ENCODE results near the gene NACC2. TPM values are rescaled to one million over a fixed set of nuclear protein-coding genes. Genes with fewer than 3 reads are reported as not detected.

NACC2 gene
- total and polyA plus RNA-seq, 2 donors (not counting 1 experiment from before 2014, with no cell fraction given) = 0.34 to 1.9 TPM

GRCh38 chr9:136010615-136011361 lies 84.3 kb downstream of the NACC2 start:
- H2AFZ ChIP-seq (ENCODE audit: insufficient read depth, low read depth, low read length, poor library complexity, severe bottlenecking) = no peak overlapping the region
- no peak for TF ChIP-seq CTCF (IDR thresholded peaks at IDR 0.05)
- no peak for TF ChIP-seq EZH2 (IDR thresholded peaks at IDR 0.05; ENCODE audit: borderline replicate concordance, insufficient read depth, low read depth, low read length, poor library complexity, severe bottlenecking)
- H3K79me2 ChIP-seq (ENCODE audit: control insufficient read depth, insufficient read depth, low read length) = no peaks in the 10 kb centered on the region
- H3K9ac ChIP-seq (ENCODE audit: low read length) = no peak overlapping the region
- intact Hi-C loops (cut with micrococcal nuclease) = no loop called here
- CTCF ChIA-PET = no interaction called here
- no peaks in the 10 kb centered on the region for H3K9me3 ChIP-seq (ENCODE audit: control extremely low read depth in 1 of 3, control insufficient read depth in 2 of 3, insufficient read depth in 1 of 3, low read length in 2 of 3)
- no peak overlapping the region for H3K4me3 Mint-ChIP-seq
- no peak overlapping the region for H3K4me2 ChIP-seq (replicated peaks; ENCODE audit: low read depth, low read length, poor library complexity, severe bottlenecking)
- ATAC-seq (ENCODE audit: low read depth) (no peak), DNase-seq (no peak)
- H3K4me1 ChIP-seq (ENCODE audit: control insufficient read depth in 2 of 2, insufficient read depth in 2 of 2, low read length in 2 of 2) = no peaks in the 10 kb centered on the region
- H3K36me3 ChIP-seq (replicated peaks in 1 of 2; ENCODE audit: control extremely low read depth in 1 of 2, control insufficient read depth in 1 of 2, extremely low read depth in 1 of 2, insufficient read depth in 2 of 2, low read length in 1 of 2) = no peaks in the 10 kb centered on the region
- H3K9me3 Mint-ChIP-seq (ENCODE audit: insufficient read depth) = no peaks in the 10 kb centered on the region
- H4K20me1 ChIP-seq (ENCODE audit: control insufficient read depth, insufficient read depth, low read length, poor library complexity, severe bottlenecking) = no peaks in the 10 kb centered on the region
- H3K27me3 Mint-ChIP-seq = no peaks in the 10 kb centered on the region
- H3K27ac Mint-ChIP-seq = no peak overlapping the region
- WGBS (ENCODE audit: insufficient coverage) = 88% methylated on average over 21 of the region's 28 CpGs
- POLR2A ChIA-PET = no interaction called here
- no peaks in the 10 kb centered on the region for H3K27me3 ChIP-seq (replicated peaks in 1 of 4; ENCODE audit: control extremely low read depth in 1 of 4, control insufficient read depth in 3 of 4, insufficient read depth in 4 of 4, low read length in 3 of 4)
- H3K4me3 ChIP-seq (ENCODE audit: control extremely low read depth in 1 of 5, extremely low read depth in 1 of 5, insufficient read depth in 1 of 5, low read depth in 2 of 5, low read length in 4 of 5) = no peak overlapping the region
- no peaks in the 10 kb centered on the region for H3K4me1 Mint-ChIP-seq
- no peak overlapping the region for H3K27ac ChIP-seq (ENCODE audit: low read length in 2 of 2)

- intact Hi-C loops (cut with micrococcal nuclease) = no loop called here
- Mint-ChIP-seq H3K27ac (no peak overlapping the region), H3K4me3 (no peak overlapping the region), H3K4me1 (no peaks in the 10 kb centered on the region), H3K9me3 (ENCODE audit: insufficient read depth) (no peaks in the 10 kb centered on the region), H3K27me3 (no peaks in the 10 kb centered on the region)
- ChIA-PET CTCF (no interaction called here), POLR2A (no interaction called here)
- DNase-seq (no peak), ATAC-seq (ENCODE audit: low read depth) (no peak)
- Histone ChIP-seq H3K4me3 (ENCODE audit: control extremely low read depth in 1 of 5, extremely low read depth in 1 of 5, insufficient read depth in 1 of 5, low read depth in 2 of 5, low read length in 4 of 5) (no peak overlapping the region), H3K27ac (ENCODE audit: low read length in 2 of 2) (no peak overlapping the region), H3K79me2 (ENCODE audit: control insufficient read depth, insufficient read depth, low read length) (no peaks in the 10 kb centered on the region), H4K20me1 (ENCODE audit: control insufficient read depth, insufficient read depth, low read length, poor library complexity, severe bottlenecking) (no peaks in the 10 kb centered on the region), H3K4me2 (replicated peaks; ENCODE audit: low read depth, low read length, poor library complexity, severe bottlenecking) (no peak overlapping the region), H3K27me3 (replicated peaks in 1 of 4; ENCODE audit: control extremely low read depth in 1 of 4, control insufficient read depth in 3 of 4, insufficient read depth in 4 of 4, low read length in 3 of 4) (no peaks in the 10 kb centered on the region), H3K36me3 (replicated peaks in 1 of 2; ENCODE audit: control extremely low read depth in 1 of 2, control insufficient read depth in 1 of 2, extremely low read depth in 1 of 2, insufficient read depth in 2 of 2, low read length in 1 of 2) (no peaks in the 10 kb centered on the region), H3K4me1 (ENCODE audit: control insufficient read depth in 2 of 2, insufficient read depth in 2 of 2, low read length in 2 of 2) (no peaks in the 10 kb centered on the region), H2AFZ (ENCODE audit: insufficient read depth, low read depth, low read length, poor library complexity, severe bottlenecking) (no peak overlapping the region), H3K9ac (ENCODE audit: low read length) (no peak overlapping the region), H3K9me3 (ENCODE audit: control extremely low read depth in 1 of 3, control insufficient read depth in 2 of 3, insufficient read depth in 1 of 3, low read length in 2 of 3) (no peaks in the 10 kb centered on the region)
- no peak for TF ChIP-seq CTCF (IDR thresholded peaks at IDR 0.05)
- no peak for TF ChIP-seq EZH2 (IDR thresholded peaks at IDR 0.05; ENCODE audit: borderline replicate concordance, insufficient read depth, low read depth, low read length, poor library complexity, severe bottlenecking)
- 96% methylated on average over 16 of the region's 17 CpGs for WGBS (ENCODE audit: insufficient coverage)
These were observed 84.9 kb downstream of the NACC2 start for GRCh38 chr9:136010176-136010575.
